Measurements from ENCODE around the gene CPS1.

Gene CPS1

DNA sequence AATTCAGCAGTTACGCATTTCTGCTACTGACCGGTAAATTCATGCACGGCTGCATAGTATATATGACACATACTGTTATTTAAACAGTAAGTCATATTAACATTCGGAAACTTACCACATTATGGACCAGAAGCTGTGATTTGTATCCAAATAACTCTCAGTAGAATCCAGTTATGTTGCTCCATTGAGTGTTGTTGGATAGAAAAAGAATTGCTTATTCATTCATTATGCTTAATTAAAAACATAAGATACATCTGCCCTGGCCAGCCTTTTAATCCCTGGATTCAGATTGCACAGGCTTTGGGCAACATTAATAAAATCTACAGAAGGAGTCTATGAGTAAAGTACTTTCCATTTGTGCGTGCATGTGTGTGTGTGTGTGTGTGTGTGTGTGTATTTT is 111.3 kb downstream of the CPS1 start:
- CTCF ChIA-PET, result no interaction called here
- DNase-seq (ENCODE audit: extremely low spot score), result no peak
- POLR2A ChIA-PET, result no interaction called here

DNA sequence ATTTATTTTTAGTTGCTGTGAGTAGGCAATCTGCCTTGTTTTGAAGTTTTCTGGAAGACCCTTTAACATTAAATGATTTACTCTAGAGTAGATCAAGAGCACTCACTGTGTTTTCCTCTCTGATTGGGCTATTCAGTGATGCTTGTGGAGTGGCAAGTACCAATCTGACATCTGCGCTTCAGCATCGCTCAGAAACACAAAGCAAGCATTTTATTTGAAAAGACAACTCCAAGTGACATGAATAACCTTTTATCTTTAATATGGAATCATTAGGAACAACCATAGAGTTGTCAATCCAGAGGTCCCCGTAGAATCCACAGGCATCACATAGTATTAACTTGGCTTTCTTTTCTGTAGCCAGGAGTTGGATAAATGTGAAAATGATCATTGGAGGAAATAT is 114.7 kb downstream of the CPS1 start:
- ChIA-PET POLR2A (no interaction called here), CTCF (no interaction called here)
- no peak for TF ChIP-seq CTBP1 (IDR thresholded peaks at IDR 0.05; ENCODE audit: borderline replicate concordance)
- TF ChIP-seq FOXM1 (IDR thresholded peaks at IDR 0.05; ENCODE audit: borderline replicate concordance), result no peak
- no peak for TF ChIP-seq ZNF384 (IDR thresholded peaks at IDR 0.05)
- no peak for TF ChIP-seq HDGF (IDR thresholded peaks at IDR 0.05; ENCODE audit: borderline replicate concordance)
- no peak for TF ChIP-seq SP1 (IDR thresholded peaks at IDR 0.05)
- no peak for TF ChIP-seq NFRKB (IDR thresholded peaks at IDR 0.05)
- no peak for TF ChIP-seq LEF1 (IDR thresholded peaks at IDR 0.05; ENCODE audit: borderline replicate concordance)
- no peak for TF ChIP-seq SUZ12 (IDR thresholded peaks at IDR 0.05)
- no peak for TF ChIP-seq BHLHE40 (IDR thresholded peaks at IDR 0.05; ENCODE audit: borderline replicate concordance)
- no peak for TF ChIP-seq FOXA1 (IDR thresholded peaks at IDR 0.05)
- TF ChIP-seq ELF4 (IDR thresholded peaks at IDR 0.05), result no peak
- TF ChIP-seq, protein P1, sequence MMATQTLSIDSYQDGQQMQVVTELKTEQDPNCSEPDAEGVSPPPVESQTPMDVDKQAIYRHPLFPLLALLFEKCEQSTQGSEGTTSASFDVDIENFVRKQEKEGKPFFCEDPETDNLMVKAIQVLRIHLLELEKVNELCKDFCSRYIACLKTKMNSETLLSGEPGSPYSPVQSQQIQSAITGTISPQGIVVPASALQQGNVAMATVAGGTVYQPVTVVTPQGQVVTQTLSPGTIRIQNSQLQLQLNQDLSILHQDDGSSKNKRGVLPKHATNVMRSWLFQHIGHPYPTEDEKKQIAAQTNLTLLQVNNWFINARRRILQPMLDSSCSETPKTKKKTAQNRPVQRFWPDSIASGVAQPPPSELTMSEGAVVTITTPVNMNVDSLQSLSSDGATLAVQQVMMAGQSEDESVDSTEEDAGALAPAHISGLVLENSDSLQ (IDR thresholded peaks at IDR 0.05), result no peak
- no peak for TF ChIP-seq FOXK2 (IDR thresholded peaks at IDR 0.05)
- TF ChIP-seq ARNT (IDR thresholded peaks at IDR 0.05), result no peak
- no peak for TF ChIP-seq L3MBTL2 (conservative IDR thresholded peaks at IDR 0.05)
- no peak for TF ChIP-seq TARDBP (IDR thresholded peaks at IDR 0.05)
- DNase-seq (ENCODE audit: extremely low spot score), result no peak

More for the DNA sequence above, 111.3 kb downstream of the CPS1 start:
- TF ChIP-seq ZNF384 (IDR thresholded peaks at IDR 0.05) (no peak), FOXA1 (IDR thresholded peaks at IDR 0.05) (no peak), LEF1 (IDR thresholded peaks at IDR 0.05; ENCODE audit: borderline replicate concordance) (no peak), HDGF (IDR thresholded peaks at IDR 0.05; ENCODE audit: borderline replicate concordance) (no peak), SUZ12 (IDR thresholded peaks at IDR 0.05) (no peak), ELF4 (IDR thresholded peaks at IDR 0.05) (no peak), CTBP1 (IDR thresholded peaks at IDR 0.05; ENCODE audit: borderline replicate concordance) (no peak), FOXK2 (IDR thresholded peaks at IDR 0.05) (no peak)

DNA sequence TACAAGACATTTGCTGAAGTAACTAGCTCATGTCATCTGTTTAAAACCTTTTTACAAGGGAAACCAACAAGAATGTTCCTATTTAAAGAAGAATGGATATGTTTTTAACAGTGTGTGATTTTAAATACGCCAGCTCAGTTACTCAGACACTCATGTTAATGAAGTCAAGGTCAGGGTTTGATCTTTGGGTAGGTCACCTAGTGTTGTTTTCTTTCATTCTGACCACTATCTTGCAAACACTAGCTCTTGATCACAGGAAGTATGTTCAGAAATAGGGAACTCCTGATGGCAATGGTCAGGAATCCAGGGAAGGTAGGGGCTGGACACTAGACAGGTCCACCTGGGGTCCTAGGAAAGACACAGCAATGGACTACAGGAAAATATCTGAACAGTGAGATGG is 116.7 kb downstream of the CPS1 start:
- TF ChIP-seq ELF4 (IDR thresholded peaks at IDR 0.05) (no peak), SP1 (IDR thresholded peaks at IDR 0.05) (no peak), SUZ12 (IDR thresholded peaks at IDR 0.05) (no peak), TARDBP (IDR thresholded peaks at IDR 0.05) (no peak), CTBP1 (IDR thresholded peaks at IDR 0.05; ENCODE audit: borderline replicate concordance) (no peak), NFRKB (IDR thresholded peaks at IDR 0.05) (no peak), LEF1 (IDR thresholded peaks at IDR 0.05; ENCODE audit: borderline replicate concordance) (no peak)
- TF ChIP-seq, protein P1 (IDR thresholded peaks at IDR 0.05), result no peak
- POLR2A ChIA-PET, result no interaction called here
- CTCF ChIA-PET, result no interaction called here
- DNase-seq (ENCODE audit: extremely low spot score), result no peak

DNA sequence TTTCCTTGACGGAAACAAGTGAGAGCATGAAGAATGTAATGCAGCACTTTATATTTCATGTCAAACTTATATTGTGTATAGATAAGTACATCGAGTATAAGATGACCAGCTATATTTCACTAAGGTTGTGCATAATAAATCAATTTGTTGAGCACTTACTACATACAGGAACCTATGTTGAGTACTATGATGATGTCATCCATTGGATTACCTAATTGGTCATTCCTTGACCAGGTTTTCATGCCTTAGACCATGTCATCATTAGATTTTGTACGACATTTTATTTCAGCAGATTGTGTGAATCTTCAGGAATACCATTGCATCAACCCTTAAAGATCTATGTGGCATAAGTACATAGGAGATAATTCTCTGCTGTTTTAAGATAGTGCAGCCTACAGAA is 119.7 kb downstream of the CPS1 start:
- ChIA-PET CTCF (no interaction called here), POLR2A (no interaction called here)
- TF ChIP-seq NFRKB (IDR thresholded peaks at IDR 0.05) (no peak), FOXA1 (IDR thresholded peaks at IDR 0.05) (no peak), LEF1 (IDR thresholded peaks at IDR 0.05; ENCODE audit: borderline replicate concordance) (no peak), ZNF384 (IDR thresholded peaks at IDR 0.05) (no peak), L3MBTL2 (conservative IDR thresholded peaks at IDR 0.05) (no peak), SUZ12 (IDR thresholded peaks at IDR 0.05) (no peak), FOXM1 (IDR thresholded peaks at IDR 0.05; ENCODE audit: borderline replicate concordance) (no peak), FOXK2 (IDR thresholded peaks at IDR 0.05) (no peak), CTBP1 (IDR thresholded peaks at IDR 0.05; ENCODE audit: borderline replicate concordance) (no peak), ELF4 (IDR thresholded peaks at IDR 0.05) (no peak), SP1 (IDR thresholded peaks at IDR 0.05) (no peak), HDGF (IDR thresholded peaks at IDR 0.05; ENCODE audit: borderline replicate concordance) (no peak), ARNT (IDR thresholded peaks at IDR 0.05) (no peak), BHLHE40 (IDR thresholded peaks at IDR 0.05; ENCODE audit: borderline replicate concordance) (no peak), TARDBP (IDR thresholded peaks at IDR 0.05) (no peak)
- TF ChIP-seq, protein P1 (IDR thresholded peaks at IDR 0.05), result no peak
- no peak for DNase-seq (ENCODE audit: extremely low spot score)

DNA sequence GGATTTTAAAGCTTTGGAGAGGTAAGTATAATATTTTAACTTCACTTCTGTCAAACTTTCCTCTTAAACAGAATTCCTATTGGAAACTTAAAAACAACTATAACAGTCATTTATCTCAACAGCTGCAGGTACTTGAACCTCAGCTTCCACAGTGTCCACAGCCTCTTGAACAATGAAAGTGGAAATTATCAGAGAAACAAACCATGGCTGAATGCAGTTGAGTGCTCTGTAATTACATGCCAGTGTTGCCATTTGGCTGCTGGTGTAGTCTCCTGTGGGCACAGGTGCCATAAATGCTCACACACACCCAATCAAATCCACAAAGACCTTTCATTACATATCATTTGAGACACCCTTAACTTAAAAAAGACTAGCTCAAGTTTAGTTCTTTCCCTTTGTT is 125.1 kb downstream of the CPS1 start:
- DNase-seq (ENCODE audit: extremely low spot score), result no peak
- ChIA-PET CTCF (no interaction called here), POLR2A (no interaction called here)
- TF ChIP-seq, protein P1 (IDR thresholded peaks at IDR 0.05), result no peak
- TF ChIP-seq FOXK2 (IDR thresholded peaks at IDR 0.05) (no peak), ELF4 (IDR thresholded peaks at IDR 0.05) (no peak), CTBP1 (IDR thresholded peaks at IDR 0.05; ENCODE audit: borderline replicate concordance) (no peak), L3MBTL2 (conservative IDR thresholded peaks at IDR 0.05) (no peak)

DNA sequence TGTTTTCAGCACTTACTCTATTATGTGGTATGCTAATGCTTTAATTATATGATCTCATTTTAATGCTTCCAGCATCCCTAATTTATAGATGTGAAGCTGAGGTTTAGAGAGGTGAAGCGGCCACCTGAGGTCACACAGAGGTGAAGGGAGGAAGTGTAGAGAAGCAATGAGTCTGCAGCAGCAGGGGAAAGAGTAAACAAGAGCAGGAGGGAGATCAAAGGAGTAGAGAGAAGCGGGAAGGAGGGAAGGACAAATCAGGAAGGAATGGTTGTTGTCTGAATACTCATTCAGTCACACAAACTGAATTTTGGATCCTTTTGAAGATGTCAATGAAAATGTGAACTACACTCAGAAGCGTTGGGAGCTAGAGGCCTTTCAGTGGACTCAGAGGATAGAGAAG is 130.0 kb downstream of the CPS1 start:
- no peak for TF ChIP-seq FOXA1 (IDR thresholded peaks at IDR 0.05)
- no peak for TF ChIP-seq SUZ12 (IDR thresholded peaks at IDR 0.05)
- TF ChIP-seq BHLHE40 (IDR thresholded peaks at IDR 0.05; ENCODE audit: borderline replicate concordance), result no peak
- TF ChIP-seq HDGF (IDR thresholded peaks at IDR 0.05; ENCODE audit: borderline replicate concordance), result no peak
- TF ChIP-seq CTBP1 (IDR thresholded peaks at IDR 0.05; ENCODE audit: borderline replicate concordance), result no peak
- no peak for TF ChIP-seq ELF4 (IDR thresholded peaks at IDR 0.05)
- TF ChIP-seq ZNF384 (IDR thresholded peaks at IDR 0.05), result no peak
- no peak for TF ChIP-seq ARNT (IDR thresholded peaks at IDR 0.05)
- no peak for TF ChIP-seq FOXM1 (IDR thresholded peaks at IDR 0.05; ENCODE audit: borderline replicate concordance)
- no peak for TF ChIP-seq TARDBP (IDR thresholded peaks at IDR 0.05)
- no peak for TF ChIP-seq FOXK2 (IDR thresholded peaks at IDR 0.05)
- ChIA-PET POLR2A (no interaction called here), CTCF (interaction anchor here (0.7 kb wide), 1 partner anchor 439 kb away, joined by 3 read pairs; no protein-coding TSS in a partner anchor)
- DNase-seq (ENCODE audit: extremely low spot score), result no peak

All from HEK293T (cell line).